Measurements from ENCODE around the gene NRAP.

NRAP gene

GRCh38 chr10:113557903-113558321 lies 105.9 kb downstream of the NRAP start:
- no peak for DNase-seq

DNA sequence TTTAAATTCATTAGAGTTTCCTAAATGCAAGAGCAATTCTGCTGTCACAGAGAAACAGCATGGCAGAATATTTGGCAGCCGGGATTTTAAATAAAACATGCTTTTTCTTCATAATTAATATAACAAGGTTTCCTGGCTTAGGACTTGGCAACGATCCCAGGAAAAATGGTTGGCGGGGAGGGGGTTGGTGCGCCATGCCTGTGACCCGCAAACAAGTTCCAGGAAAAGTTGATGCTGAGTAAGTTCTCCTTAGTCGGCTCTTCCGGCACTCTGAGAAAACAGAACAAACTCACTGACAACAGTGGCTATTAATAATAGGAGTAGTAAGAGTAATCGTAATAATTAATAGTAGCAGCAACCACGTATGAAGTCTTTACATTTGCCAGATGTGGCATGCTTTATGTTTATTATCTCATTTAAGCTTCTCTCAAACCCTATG lies 106.4 kb downstream of the NRAP start:
- DNase-seq, result peak; percentile 19

GRCh38 chr10:113555751-113556150 lies 108.1 kb downstream of the NRAP start:
- no peak for DNase-seq

GRCh38 chr10:113555245-113555644 lies 108.6 kb downstream of the NRAP start:
- DNase-seq, result no peak

- DNase-seq, result peak; percentile 6
Measured at GRCh38 chr10:113554214-113554613, 109.6 kb downstream of the NRAP start.

DNA sequence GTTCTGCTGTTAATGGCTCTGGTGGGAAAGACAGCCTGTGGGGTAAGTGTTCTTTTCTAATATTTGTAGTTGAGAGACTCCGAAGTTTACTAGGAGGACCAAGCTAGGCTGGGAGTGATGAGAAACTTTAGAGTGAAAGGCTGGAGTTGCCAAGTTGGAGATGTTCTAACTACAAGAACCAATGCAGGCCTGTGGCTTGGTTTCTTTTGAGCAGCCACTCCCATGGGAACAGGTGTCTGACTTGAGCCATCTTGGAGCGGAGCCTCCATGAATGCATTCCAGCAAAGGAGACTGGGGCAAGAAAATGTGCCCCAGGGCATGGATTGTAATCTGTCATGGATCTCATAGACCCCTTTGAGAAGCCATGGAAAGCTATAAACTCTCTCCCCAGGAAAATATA lies 110.7 kb downstream of the NRAP start:
- no peak for DNase-seq

DNA sequence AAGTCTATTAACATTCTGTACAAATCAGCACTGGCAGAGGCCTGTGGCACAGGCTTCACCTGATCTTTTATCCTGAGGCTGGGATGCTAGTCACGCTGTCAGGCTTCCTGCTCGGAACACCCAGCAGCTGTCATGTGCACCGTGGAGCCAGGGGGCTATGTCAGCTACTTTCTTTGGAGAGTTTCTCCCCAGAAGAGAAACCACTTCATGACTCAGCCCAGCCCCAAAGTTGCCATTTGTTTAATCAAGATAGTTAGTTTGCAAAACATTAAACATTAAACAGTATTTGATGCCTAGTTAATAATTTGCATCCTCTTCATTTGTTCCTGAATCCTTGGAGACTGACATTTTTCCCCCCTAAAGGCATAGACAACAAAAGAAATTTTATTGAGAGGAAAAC lies 111.1 kb downstream of the NRAP start, which contains the start of gene HABP2:
HABP2 (plus strand) TSS at position 353 of the 400 bp plus-strand sequence. CDS start 69 bp downstream, outside the sequence.
- DNase-seq, result no peak

DNA sequence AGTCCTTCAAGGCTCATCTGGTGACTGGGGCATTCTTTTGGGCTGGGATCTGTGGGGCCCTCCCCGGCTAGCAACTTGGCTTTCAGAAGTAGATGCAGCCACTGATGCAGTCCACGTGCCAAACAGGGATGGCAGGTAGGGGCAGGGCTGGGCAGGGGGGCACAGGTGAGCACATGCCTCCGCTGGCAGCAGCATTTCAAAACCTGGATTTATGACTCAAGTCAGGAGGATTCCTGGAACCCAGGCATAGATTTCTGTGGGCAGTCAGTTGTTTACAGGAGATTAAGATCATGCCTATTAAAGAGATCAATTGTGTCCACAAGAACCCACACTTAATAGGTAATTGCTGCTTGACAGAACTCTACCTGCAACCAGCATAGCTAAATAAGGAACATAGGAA lies 111.8 kb downstream of the NRAP start:
- DNase-seq, result no peak

GRCh38 chr10:113550365-113550764 lies 113.5 kb downstream of the NRAP start:
- DNase-seq, result no peak

DNA sequence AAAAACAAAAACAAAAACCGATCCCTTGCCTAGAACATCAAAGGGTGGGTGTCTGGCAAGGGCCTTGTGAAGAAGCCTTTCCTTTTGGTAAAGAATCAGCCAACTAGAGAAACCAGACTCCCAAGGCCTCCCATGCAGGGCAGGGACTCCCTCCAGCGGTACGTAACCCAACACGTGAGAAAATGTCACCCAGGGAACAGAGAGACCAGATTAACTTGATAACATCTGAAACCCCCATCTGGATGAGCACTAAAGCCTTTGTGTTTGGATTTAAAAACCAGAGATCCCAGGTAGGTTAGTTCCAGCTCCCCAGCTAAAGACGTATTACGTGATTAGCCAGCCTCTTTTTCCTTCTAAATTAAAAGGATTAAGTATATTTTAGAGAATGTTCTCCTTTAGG lies 114.0 kb downstream of the NRAP start:
- no peak for DNase-seq

GRCh38 chr10:113547426-113547825 lies 116.4 kb downstream of the NRAP start:
- no peak for DNase-seq

DNA sequence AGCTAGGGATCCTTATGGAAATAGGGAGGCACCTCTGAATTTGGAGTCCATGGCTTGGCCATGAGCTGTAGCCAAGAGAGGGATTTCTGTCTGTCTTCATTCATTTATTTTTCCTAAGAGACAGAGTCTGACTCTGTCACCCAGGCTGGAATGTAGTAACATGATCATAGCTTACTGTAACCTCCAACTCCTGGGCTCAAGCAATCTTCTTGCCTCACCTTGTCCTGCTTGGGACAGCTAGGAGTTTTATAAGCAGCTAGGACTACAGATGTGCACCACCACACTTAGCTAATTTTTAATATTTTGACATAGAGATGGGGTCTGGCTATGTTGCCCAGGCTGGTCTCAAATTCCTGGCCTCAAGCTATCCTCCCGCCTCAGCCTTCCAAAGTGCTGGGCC lies 119.4 kb downstream of the NRAP start:
- DNase-seq, result no peak

DNA sequence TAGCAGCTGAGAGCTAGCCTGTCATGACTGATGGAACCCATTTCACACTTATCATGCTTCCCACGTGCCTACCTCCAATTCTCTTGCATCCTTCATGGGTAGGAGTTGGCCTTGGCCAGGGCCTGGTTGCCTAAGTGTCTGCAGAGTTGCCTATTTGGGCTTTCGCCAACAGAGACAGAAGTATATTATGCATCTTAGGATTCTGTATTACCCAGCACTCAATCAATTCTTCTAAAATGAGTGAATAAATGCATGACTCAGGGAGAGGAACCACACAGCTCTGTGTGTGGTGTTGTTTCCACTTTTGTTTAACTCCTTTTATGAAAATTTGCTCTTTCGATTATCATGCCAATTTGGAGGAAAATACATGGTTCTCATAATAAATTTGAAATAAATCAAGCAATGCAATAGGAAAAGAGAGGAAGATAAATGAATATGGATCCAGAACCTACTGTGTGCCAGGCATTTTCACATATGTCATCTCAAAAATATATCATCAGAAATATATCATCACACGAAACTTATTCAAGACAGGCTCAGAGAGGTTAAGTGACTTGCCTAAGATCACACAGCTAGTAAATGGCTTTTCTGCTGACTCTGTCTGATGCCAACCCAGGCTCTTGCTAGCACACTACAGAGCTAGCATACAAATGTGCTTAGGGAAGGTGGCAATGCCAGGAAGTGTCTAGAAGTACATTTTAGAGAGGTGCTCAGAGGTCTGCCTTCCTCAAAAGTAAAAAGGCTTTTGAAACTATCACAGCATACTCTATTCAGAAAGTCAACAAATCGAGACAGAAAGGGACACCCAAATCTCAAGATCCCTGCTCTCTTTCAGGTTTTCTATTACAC lies 120.5 kb downstream of the NRAP start:
- DNase-seq, result no peak

GRCh38 chr10:113541549-113541927 lies 122.3 kb downstream of the NRAP start:
- no peak for DNase-seq

DNA sequence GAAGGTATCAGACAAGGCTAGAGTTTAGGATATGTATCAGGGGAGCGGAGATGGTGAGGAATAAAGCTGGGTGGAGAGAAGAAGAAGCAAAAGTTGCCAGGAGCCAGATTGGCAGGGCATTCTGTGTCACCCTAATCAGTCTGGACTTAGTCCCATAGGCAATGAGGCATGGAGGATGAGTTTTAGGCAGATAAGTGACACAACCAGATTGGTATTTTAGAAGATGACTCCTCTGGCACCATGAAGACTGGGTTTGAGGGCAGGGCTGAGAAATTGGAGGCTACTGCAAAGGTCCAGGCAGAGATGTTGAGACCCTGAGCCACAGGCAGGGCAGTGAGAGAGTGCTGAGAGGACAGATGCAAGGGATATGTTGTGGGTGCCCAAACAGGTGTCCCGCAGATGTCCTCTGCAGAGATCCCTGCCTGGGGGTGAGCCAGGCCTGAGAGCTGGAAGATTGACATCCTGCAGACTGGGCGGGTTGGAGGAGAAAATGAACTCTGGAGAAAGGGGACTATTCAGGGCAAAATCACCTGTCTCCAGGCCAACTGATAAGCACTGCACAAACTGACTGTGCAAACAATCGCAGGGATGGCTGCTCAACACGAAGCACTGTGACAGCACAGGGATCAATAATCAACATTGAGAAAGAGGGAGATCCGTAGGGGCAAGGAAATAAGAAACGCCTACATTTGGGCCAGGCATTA lies 122.8 kb downstream of the NRAP start:
- DNase-seq, result no peak

DNA sequence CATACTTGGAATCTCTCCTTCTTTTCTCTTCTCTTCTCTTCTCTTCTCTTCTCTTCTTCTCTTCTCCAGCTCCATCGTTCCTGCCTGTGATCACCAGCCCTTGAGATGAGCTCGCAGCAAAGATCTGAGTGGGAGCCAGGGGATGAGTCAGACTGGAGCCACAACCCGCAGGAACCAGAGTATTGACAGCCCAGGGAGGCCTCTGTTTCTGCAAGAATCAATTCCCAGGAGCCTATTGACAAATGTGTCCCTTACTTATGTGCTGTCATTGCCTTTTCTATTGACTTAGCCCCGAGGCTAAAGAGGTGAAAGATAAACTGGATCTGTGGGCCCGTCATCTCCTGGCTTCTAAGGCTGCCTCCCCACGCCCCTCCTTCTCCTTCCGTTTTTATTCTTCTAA lies 124.1 kb downstream of the NRAP start:
- DNase-seq, result no peak

Measured in hematopoietic multipotent progenitor cell treated with erythropoietin and hydrocortisone succinate and interleukin-3 and kit ligand, for 6 days (in vitro differentiated cells).